ENCODE results near the gene CBX4. TPM values are rescaled to one million over a fixed set of nuclear protein-coding genes. Genes with fewer than 3 reads are reported as not detected.

Gene CBX4
- total RNA-seq, 6 experiments from 2014 or later = 8.9 to 21.9 (median 15.1) TPM

DNA sequence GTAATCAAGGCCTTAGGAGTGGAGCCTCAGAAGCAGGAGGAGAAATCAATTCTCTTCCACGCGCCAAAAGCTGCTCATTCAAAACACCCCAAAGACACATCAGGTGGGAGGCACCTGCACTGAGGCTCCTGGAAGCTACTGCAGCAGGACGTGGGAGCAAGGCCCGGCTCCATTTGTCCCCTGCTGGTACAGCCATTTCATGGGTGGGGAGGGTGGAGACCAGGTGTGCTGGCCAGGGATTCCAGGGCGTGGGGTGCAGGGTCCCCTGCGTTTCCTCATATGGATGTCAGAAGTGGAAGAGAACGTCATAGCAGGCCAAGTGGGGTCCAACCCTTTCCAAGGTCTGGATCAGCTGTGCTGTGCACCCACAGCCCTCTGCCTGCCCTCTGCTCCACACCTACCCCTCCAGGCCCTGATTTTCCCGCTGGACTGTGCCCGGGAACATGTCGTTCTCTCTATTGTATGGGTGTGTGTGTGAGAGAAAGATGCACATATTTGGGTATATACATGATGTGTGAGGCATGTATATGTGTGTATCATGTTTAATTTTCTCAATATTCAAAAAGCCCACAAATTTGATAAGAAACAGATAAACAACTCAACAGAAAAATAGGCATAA lies 39.2 kb upstream of the CBX4 start:
- no peaks in the 10 kb centered on the region for H3K27me3 ChIP-seq
- 95% methylated on average over 9 of the region's 10 CpGs for WGBS (ENCODE audit: insufficient coverage, low coverage, low lambda C conversion rate, missing lambda C conversion rate)
- H3K27ac ChIP-seq = no peak overlapping the region
- no peaks in the 10 kb centered on the region for H3K36me3 ChIP-seq
- H3K4me1 ChIP-seq = no peaks in the 10 kb centered on the region
- DNase-seq (peak in 1 of 3 donors; percentile 26), ATAC-seq (peak in 1 of 4 donors; percentile 20)
- no peak for TF ChIP-seq POLR2A (IDR thresholded peaks at IDR 0.05)
- TF ChIP-seq, protein P1, sequence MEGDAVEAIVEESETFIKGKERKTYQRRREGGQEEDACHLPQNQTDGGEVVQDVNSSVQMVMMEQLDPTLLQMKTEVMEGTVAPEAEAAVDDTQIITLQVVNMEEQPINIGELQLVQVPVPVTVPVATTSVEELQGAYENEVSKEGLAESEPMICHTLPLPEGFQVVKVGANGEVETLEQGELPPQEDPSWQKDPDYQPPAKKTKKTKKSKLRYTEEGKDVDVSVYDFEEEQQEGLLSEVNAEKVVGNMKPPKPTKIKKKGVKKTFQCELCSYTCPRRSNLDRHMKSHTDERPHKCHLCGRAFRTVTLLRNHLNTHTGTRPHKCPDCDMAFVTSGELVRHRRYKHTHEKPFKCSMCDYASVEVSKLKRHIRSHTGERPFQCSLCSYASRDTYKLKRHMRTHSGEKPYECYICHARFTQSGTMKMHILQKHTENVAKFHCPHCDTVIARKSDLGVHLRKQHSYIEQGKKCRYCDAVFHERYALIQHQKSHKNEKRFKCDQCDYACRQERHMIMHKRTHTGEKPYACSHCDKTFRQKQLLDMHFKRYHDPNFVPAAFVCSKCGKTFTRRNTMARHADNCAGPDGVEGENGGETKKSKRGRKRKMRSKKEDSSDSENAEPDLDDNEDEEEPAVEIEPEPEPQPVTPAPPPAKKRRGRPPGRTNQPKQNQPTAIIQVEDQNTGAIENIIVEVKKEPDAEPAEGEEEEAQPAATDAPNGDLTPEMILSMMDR (IDR thresholded peaks at IDR 0.05) = no peak
- H3K4me3 ChIP-seq = no peak overlapping the region
- H3K9me3 ChIP-seq = no peaks in the 10 kb centered on the region
- intact Hi-C loops (cut with DNase I) = no loop called here

DNA sequence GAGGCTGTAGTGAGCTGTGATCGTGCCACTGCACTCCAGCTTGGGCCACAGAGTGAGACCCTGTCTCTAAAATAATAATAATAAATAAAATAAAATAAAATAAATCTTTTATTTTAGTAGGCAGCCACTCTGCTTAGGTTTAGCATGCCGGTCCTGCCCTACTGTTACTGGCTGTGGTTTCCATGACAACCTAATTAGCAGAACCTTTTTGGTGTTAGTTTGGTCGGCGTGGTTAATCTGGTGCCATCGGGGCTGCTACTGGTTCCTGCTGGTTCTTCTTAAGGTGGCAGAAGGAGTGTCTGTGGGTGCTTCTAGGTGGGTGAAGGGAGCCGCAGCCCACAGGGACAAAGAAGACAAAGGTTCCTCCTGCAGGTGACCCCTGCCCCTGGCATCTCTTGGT lies 37.8 kb upstream of the CBX4 start:
- no peaks in the 10 kb centered on the region for H3K9me3 ChIP-seq
- H3K4me3 ChIP-seq = no peak overlapping the region
- ATAC-seq (no peak), DNase-seq (peak in 1 of 3 donors; percentile 32)
- H3K36me3 ChIP-seq = no peaks in the 10 kb centered on the region
- no peak overlapping the region for H3K27ac ChIP-seq
- 91% methylated on average over 4 of the region's 6 CpGs for WGBS (ENCODE audit: insufficient coverage, low coverage, low lambda C conversion rate, missing lambda C conversion rate)
- H3K4me1 ChIP-seq = no peaks in the 10 kb centered on the region
- TF ChIP-seq, protein P1 (IDR thresholded peaks at IDR 0.05) = no peak
- no peak for TF ChIP-seq POLR2A (IDR thresholded peaks at IDR 0.05)
- H3K27me3 ChIP-seq = no peaks in the 10 kb centered on the region
- intact Hi-C loops (cut with DNase I) = no loop called here

DNA sequence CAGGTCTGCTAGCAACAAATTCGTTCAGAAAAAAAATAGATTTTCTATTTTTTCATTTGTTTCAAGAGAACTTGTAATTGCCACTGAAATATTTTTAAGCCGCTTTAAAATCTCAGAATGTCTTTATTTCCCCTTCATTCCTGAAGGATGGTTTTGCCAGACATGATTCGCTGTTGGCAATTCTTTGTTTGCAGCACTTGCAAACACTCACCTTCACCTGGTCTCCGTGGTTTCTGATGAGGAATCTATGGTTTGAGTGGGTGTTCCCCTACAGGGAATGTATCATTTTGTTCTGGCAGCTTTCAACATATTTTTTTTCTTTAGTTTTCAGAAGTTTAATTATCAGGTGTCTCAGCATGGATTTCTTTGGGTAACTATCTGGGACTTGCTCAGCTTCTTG lies 36.3 kb upstream of the CBX4 start:
- intact Hi-C loops (cut with DNase I) = no loop called here
- Histone ChIP-seq H3K4me1 (no peaks in the 10 kb centered on the region), H3K36me3 (no peaks in the 10 kb centered on the region), H3K9me3 (no peaks in the 10 kb centered on the region), H3K4me3 (no peak overlapping the region), H3K27me3 (no peaks in the 10 kb centered on the region), H3K27ac (no peak overlapping the region)
- TF ChIP-seq, protein P1 (IDR thresholded peaks at IDR 0.05) = no peak
- no peak for TF ChIP-seq POLR2A (IDR thresholded peaks at IDR 0.05)
- ATAC-seq (no peak), DNase-seq (no peak)
- WGBS (ENCODE audit: insufficient coverage, low coverage, low lambda C conversion rate, missing lambda C conversion rate) = 81% methylated on average over 4 of the region's 4 CpGs

DNA sequence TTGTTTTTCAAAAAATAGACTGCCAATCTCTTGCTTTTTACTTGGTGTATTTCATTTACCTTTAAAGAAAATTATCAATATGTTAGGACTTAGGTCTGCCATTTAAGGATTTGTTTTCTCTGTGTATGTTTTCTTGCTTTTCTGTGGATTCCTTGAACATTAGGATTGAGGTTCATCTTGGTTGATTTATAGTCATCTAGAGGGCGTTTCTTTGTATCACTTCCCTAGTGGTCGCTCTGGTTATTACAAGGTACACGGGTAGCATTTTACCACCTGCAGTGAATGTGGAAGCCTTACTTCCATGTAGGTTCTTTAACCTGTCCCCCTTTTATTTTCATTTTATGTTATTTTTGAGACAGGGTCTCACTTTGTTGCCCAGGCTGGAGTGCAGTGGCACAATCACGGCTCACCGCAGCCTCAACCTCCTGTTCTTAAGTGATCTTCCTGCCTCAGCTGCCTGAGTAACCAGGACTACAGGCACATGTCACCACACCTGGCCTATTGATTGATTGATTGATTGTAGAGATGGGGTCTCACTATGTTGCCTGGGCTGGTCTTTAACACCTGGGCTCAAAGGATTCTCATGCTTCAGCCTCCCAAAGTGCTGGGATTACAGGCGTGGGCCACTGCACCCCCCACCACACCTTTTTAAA lies 35.2 kb upstream of the CBX4 start:
- Histone ChIP-seq H3K9me3 (no peaks in the 10 kb centered on the region), H3K4me3 (no peak overlapping the region), H3K4me1 (no peaks in the 10 kb centered on the region), H3K27ac (no peak overlapping the region), H3K27me3 (no peaks in the 10 kb centered on the region), H3K36me3 (no peaks in the 10 kb centered on the region)
- peak in 1 of 3 donors; percentile 22 for DNase-seq
- WGBS (ENCODE audit: insufficient coverage, low coverage, low lambda C conversion rate, missing lambda C conversion rate) = 37% methylated on average over 6 of the region's 6 CpGs
- ATAC-seq = peak; percentile 71 to 82 (median 76)
- intact Hi-C loops (cut with DNase I) = no loop called here
- TF ChIP-seq, protein P1 (IDR thresholded peaks at IDR 0.05) = peak; percentile 44 to 54 (median 53)
- no peak for TF ChIP-seq POLR2A (IDR thresholded peaks at IDR 0.05)

Measured in right lobe of liver (tissue), 6 donors.